NB4 (cell line): Measurements from ENCODE around the gene DBH.

Source experiments
- DNase-seq: peaks from one replicate; pipeline ENCODE4 v3.0.0; 2010; ENCODE audit warnings: low read depth
- H3K4me3 ChIP-seq: one replicate; pipeline ENCODE4 v1.5.1; 2011; ENCODE audit warnings: mild to moderate bottlenecking, low read depth, low read length, moderate library complexity
- MYC ChIP-seq: IDR thresholded peaks from 2 replicates; pipeline ENCODE4 v1.6.1; 2011; ENCODE audit warnings: low read depth, low read length
- POLR2A ChIP-seq: IDR thresholded peaks from 2 replicates; pipeline ENCODE4 v1.6.1; 2011; ENCODE audit warnings: mild to moderate bottlenecking; ENCODE audit not compliant: insufficient read length; ENCODE audit errors: extremely low read depth
- TF ChIP-seq, protein P1 (sequence below): IDR thresholded peaks from one replicate; pipeline ENCODE4 v1.5.1; 2012; ENCODE audit warnings: low read depth, low read length
- TF ChIP-seq, protein P2 (sequence below): IDR thresholded peaks from 2 replicates; pipeline ENCODE4 v1.6.1; 2011; ENCODE audit warnings: low read depth, low read length

The DBH gene

DNA sequence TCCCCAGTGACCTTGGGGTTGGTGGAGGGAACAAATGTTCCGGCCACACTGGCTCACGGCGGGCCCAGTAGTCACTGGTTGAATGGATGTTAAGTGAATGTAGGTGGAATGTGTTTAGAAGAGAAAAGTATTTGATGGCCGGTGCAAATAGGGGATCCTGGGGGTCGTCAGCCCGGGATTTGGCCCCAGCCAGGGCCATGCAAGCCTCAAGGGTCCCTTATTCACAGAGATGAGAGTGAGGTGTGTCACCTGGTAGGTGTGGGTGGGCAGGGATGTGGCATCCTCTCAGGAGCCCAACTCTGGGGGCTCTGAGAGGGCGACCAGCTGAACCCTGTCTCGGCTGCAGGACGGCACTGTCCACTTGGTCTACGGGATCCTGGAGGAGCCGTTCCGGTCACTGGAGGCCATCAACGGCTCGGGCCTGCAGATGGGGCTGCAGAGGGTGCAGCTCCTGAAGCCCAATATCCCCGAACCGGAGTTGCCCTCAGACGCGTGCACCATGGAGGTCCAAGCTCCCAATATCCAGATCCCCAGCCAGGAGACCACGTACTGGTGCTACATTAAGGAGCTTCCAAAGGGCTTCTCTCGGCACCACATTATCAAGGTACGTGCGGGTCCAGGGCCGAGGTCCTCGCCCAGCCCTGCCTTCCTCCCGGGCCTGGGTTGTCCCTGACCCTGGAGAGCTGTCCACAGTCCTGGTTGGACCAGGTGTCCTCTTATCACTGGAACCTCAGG, 5.9 kb downstream of the DBH start:
- TF ChIP-seq, protein P1, sequence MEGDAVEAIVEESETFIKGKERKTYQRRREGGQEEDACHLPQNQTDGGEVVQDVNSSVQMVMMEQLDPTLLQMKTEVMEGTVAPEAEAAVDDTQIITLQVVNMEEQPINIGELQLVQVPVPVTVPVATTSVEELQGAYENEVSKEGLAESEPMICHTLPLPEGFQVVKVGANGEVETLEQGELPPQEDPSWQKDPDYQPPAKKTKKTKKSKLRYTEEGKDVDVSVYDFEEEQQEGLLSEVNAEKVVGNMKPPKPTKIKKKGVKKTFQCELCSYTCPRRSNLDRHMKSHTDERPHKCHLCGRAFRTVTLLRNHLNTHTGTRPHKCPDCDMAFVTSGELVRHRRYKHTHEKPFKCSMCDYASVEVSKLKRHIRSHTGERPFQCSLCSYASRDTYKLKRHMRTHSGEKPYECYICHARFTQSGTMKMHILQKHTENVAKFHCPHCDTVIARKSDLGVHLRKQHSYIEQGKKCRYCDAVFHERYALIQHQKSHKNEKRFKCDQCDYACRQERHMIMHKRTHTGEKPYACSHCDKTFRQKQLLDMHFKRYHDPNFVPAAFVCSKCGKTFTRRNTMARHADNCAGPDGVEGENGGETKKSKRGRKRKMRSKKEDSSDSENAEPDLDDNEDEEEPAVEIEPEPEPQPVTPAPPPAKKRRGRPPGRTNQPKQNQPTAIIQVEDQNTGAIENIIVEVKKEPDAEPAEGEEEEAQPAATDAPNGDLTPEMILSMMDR, result no peak
- TF ChIP-seq MYC (no peak), POLR2A (no peak)
- TF ChIP-seq, protein P2, sequence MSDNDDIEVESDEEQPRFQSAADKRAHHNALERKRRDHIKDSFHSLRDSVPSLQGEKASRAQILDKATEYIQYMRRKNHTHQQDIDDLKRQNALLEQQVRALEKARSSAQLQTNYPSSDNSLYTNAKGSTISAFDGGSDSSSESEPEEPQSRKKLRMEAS, result no peak
- no peak overlapping the region for H3K4me3 ChIP-seq
- DNase-seq, result no peak

DNA sequence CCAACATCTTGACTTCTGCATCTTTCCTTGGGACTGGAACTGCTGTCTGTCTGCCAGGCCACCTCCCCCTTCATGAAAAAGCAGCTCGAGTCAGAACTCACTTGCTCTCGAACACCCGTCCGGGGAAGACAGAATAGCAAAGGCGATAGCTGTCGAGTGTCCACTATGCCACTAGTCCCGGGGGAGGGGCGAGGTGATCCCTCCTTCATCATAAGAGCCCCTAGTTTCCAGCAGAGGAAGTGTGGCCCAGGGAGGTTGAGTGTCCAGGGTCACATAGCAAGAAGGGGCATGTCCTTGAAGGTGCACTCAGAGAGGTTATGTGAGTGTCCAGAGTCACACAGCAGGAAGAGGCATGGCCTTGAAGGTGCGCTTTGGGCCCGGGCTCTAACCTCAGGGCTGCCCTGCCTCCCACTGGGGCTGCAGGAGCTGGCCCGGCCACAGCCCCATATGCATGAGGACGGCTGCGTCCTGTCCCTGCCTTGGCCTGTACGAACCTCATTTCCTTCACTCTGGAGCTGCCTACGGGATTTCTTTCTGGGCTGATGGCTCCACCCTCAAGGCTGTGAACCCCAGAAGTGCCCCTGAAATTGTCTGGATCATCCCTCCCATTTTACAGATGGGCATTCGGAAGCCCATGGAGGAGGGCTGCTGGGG, 6.7 kb downstream of the DBH start:
- no peak for DNase-seq
- TF ChIP-seq MYC (no peak), POLR2A (no peak)
- TF ChIP-seq, protein P1, result no peak
- TF ChIP-seq, protein P2, result no peak
- no peak overlapping the region for H3K4me3 ChIP-seq

GRCh38 chr9:133643362-133643755, 7.2 kb downstream of the DBH start:
- TF ChIP-seq, protein P2, result no peak
- TF ChIP-seq, protein P1, result no peak
- TF ChIP-seq MYC, result no peak
- no peak for DNase-seq
- no peak overlapping the region for H3K4me3 ChIP-seq

DNA sequence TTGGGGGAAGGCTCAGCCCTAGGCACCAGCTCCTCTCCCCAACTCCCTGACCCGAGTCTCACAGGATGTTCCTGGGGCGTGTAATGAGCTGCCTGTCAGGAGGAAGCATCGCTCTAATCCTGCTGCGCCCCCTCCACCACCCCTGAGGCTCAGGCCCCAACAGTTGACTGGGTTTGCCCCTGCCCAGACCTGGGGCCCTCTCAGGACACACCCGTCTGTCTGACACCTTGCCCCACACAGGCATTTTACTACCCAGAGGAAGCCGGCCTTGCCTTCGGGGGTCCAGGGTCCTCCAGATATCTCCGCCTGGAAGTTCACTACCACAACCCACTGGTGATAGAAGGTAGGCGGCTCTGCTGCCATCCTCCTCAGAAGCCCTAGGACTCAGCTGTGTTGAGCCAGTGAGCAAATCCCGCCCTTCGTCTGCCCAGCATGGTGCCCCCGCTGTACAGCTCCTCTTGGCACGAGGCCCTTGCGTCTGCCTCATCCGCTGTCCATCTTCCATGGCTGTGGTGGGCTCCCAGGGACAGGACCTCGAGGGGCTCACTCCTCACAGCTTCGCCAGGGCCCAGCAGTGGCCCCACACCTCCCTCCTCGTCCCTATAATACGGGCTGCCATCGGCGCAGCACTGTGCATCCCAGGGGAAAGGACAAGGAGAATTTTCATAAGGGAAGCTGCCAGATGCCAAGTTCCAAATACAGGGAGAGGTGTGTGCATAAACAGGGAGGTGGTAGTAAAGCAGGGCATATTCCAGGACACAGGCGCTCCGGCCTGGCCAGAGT, 8.0 kb downstream of the DBH start:
- TF ChIP-seq POLR2A (no peak), MYC (no peak)
- TF ChIP-seq, protein P1, result no peak
- TF ChIP-seq, protein P2, result no peak
- H3K4me3 ChIP-seq, result no peak overlapping the region
- DNase-seq, result no peak

DNA sequence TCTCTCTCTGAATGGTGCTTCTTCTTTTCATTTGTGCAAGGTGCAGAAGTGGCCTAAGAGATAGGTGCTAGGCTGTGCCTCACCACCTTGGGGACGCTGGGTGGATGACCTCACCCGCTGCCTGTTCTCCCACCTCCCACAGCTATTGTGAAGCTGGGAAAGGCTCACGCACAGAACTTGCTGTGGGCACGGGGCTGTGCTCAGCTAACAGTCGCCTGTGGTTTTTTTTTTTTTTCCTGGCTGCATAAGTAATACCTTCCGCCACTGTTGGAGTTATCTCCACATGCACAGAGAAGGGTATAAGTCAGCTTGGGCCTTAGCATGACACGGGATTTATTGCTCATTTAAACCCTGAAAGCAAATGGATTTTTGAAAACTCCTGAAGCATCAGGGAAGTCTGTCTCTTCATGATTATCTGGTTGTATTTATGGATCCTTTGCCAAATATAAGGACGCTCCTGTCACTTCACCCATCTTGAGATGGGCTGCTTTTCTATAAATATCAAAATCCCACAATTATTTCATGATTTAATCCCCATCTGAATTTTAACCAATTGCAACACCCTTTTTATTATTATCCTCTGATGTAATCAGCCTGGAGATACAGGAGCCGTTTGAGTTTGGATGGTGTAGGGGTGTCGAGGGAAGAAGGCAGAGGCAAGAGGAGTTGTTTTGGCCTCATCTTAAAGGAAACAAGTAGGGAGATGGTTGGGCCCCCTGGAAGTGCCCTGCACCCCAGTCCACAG, 9.0 kb downstream of the DBH start:
- DNase-seq, result peak; percentile 11
- H3K4me3 ChIP-seq, result no peak overlapping the region
- TF ChIP-seq POLR2A (no peak), MYC (no peak)
- TF ChIP-seq, protein P2, result no peak
- TF ChIP-seq, protein P1, result no peak
